ENCODE results near the gene JAG2. TPM values are rescaled to one million over a fixed set of nuclear protein-coding genes. Genes with fewer than 3 reads are reported as not detected.

The JAG2 gene
- total RNA-seq, 1 experiment from 2014 or later: 43.7 TPM

DNA sequence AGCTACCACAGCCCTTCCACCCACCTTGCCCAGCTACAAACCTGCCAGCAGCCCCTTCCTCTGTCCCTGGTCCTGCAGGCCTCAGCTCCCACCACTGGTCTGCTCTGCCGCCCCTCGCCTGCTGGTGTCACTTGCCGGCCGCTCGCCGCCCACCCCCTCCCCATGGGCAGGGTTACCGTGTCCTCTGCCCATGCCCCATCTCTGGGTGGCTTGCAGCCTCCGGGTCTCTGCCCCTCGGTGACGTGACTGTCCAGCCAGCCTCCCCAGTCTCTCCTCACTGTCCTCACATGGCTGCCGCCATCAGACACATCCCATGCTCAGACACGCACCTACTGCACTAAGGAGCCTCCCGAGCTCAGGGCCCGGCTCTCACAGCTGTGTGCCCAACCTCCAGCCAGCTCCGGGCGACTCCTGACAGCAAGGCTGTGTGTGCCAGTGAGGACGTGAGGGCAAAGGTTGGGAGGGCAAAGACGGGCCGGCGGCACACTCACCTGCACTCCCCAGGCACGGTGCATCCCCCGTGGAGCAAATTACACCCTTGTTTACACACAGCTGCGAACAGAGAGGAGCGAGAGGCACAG lies 13.4 kb downstream of the JAG2 start:
- in situ Hi-C loops (cut with HindIII; ENCODE audit: low pct_unique_long_range_greater_than_20kb, low sequenced_read_pairs): no loop called here
- POLR2A ChIA-PET: no interaction called here

GRCh38 chr14:105154476-105154871 lies 14.1 kb downstream of the JAG2 start:
- Histone ChIP-seq H3K27ac (ENCODE audit: low read length) (no peak overlapping the region), H3K36me3 (ENCODE audit: control insufficient read depth, insufficient read depth, low read length) (no peaks in the 10 kb centered on the region), H3K4me3 (ENCODE audit: low read depth in 2 of 2, low read length in 2 of 2) (no peak overlapping the region), H3K27me3 (ENCODE audit: control insufficient read depth, insufficient read depth, low read length) (no peaks in the 10 kb centered on the region), H3K9me3 (ENCODE audit: control insufficient read depth, insufficient read depth, low read depth, low read length) (no peaks in the 10 kb centered on the region), H3K4me1 (ENCODE audit: control insufficient read depth, insufficient read depth, low read length) (no peaks in the 10 kb centered on the region)
- DNase-seq (ENCODE audit: low read depth, low spot score) (no peak), ATAC-seq (0 out of 2 replicates have a peak, but pooled peaks have one; percentile 34)
- no TSS peak for BruUV-seq (replicated peaks)
- TF ChIP-seq REST (IDR thresholded peaks at IDR 0.05; ENCODE audit: insufficient read depth in 1 of 2, low read depth in 2 of 2, low read length in 1 of 2): no peak
- no peak for TF ChIP-seq SIN3A (IDR thresholded peaks at IDR 0.05; ENCODE audit: borderline replicate concordance, insufficient read depth, low read depth, low read length)
- no peak for TF ChIP-seq POLR2AphosphoS5 (IDR thresholded peaks at IDR 0.05; ENCODE audit: low read depth, low read length)
- TF ChIP-seq, protein P1, sequence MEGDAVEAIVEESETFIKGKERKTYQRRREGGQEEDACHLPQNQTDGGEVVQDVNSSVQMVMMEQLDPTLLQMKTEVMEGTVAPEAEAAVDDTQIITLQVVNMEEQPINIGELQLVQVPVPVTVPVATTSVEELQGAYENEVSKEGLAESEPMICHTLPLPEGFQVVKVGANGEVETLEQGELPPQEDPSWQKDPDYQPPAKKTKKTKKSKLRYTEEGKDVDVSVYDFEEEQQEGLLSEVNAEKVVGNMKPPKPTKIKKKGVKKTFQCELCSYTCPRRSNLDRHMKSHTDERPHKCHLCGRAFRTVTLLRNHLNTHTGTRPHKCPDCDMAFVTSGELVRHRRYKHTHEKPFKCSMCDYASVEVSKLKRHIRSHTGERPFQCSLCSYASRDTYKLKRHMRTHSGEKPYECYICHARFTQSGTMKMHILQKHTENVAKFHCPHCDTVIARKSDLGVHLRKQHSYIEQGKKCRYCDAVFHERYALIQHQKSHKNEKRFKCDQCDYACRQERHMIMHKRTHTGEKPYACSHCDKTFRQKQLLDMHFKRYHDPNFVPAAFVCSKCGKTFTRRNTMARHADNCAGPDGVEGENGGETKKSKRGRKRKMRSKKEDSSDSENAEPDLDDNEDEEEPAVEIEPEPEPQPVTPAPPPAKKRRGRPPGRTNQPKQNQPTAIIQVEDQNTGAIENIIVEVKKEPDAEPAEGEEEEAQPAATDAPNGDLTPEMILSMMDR (IDR thresholded peaks at IDR 0.05): no peak
- no peak for TF ChIP-seq TCF7L2 (IDR thresholded peaks at IDR 0.05; ENCODE audit: low read depth, low read length)
- in situ Hi-C loops (cut with HindIII; ENCODE audit: low pct_unique_long_range_greater_than_20kb, low sequenced_read_pairs) (no loop called here), intact Hi-C loops (cut with micrococcal nuclease; ENCODE audit: unreplicated experiment) (no loop called here)
- ChIA-PET CTCF (interaction anchor here (1.1 kb wide), 1 partner anchor 64 kb away, joined by 5 read pairs; no protein-coding TSS in a partner anchor), POLR2A (no interaction called here)

More for the DNA sequence above, 13.4 kb downstream of the JAG2 start:
- DNase-seq (ENCODE audit: low read depth, low spot score) (no peak), ATAC-seq (no peak)
- H3K9me3 ChIP-seq (ENCODE audit: control insufficient read depth, insufficient read depth, low read depth, low read length): no peaks in the 10 kb centered on the region
- H3K27me3 ChIP-seq (ENCODE audit: control insufficient read depth, insufficient read depth, low read length): no peaks in the 10 kb centered on the region
- BruUV-seq (replicated peaks): no TSS peak
- CTCF ChIA-PET: interaction anchor here (1.1 kb wide), 1 partner anchor 65 kb away, joined by 5 read pairs; no protein-coding TSS in a partner anchor
- no peaks in the 10 kb centered on the region for H3K4me1 ChIP-seq (ENCODE audit: control insufficient read depth, insufficient read depth, low read length)
- no peak for TF ChIP-seq SIN3A (IDR thresholded peaks at IDR 0.05; ENCODE audit: borderline replicate concordance, insufficient read depth, low read depth, low read length)
- intact Hi-C loops (cut with micrococcal nuclease; ENCODE audit: unreplicated experiment): no loop called here
- H3K27ac ChIP-seq (ENCODE audit: low read length): no peak overlapping the region
- H3K4me3 ChIP-seq (ENCODE audit: low read depth in 2 of 2, low read length in 2 of 2): no peak overlapping the region
- H3K36me3 ChIP-seq (ENCODE audit: control insufficient read depth, insufficient read depth, low read length): no peaks in the 10 kb centered on the region

GRCh38 chr14:105153739-105154475 lies 14.7 kb downstream of the JAG2 start:
- intact Hi-C loops (cut with micrococcal nuclease; ENCODE audit: unreplicated experiment) (no loop called here), in situ Hi-C loops (cut with HindIII; ENCODE audit: low pct_unique_long_range_greater_than_20kb, low sequenced_read_pairs) (no loop called here)
- CTCF ChIA-PET: interaction anchor here (1.1 kb wide), 1 partner anchor 63 kb away, joined by 5 read pairs; no protein-coding TSS in a partner anchor
- Histone ChIP-seq H3K27ac (ENCODE audit: low read length) (no peak overlapping the region), H3K4me1 (ENCODE audit: control insufficient read depth, insufficient read depth, low read length) (no peaks in the 10 kb centered on the region), H3K27me3 (ENCODE audit: control insufficient read depth, insufficient read depth, low read length) (no peaks in the 10 kb centered on the region), H3K4me3 (ENCODE audit: low read depth in 2 of 2, low read length in 2 of 2) (no peak overlapping the region), H3K36me3 (ENCODE audit: control insufficient read depth, insufficient read depth, low read length) (no peaks in the 10 kb centered on the region), H3K9me3 (ENCODE audit: control insufficient read depth, insufficient read depth, low read depth, low read length) (no peaks in the 10 kb centered on the region)
- ATAC-seq (no peak), DNase-seq (ENCODE audit: low read depth, low spot score) (no peak)
- POLR2A ChIA-PET: no interaction called here
- BruUV-seq (replicated peaks): no TSS peak
- TF ChIP-seq SIN3A (IDR thresholded peaks at IDR 0.05; ENCODE audit: borderline replicate concordance, insufficient read depth, low read depth, low read length): no peak
- TF ChIP-seq, protein P1 (IDR thresholded peaks at IDR 0.05): no peak
- TF ChIP-seq POLR2AphosphoS5 (IDR thresholded peaks at IDR 0.05; ENCODE audit: low read depth, low read length): no peak
- TF ChIP-seq REST (IDR thresholded peaks at IDR 0.05; ENCODE audit: insufficient read depth in 1 of 2, low read depth in 2 of 2, low read length in 1 of 2): no peak
- TF ChIP-seq TCF7L2 (IDR thresholded peaks at IDR 0.05; ENCODE audit: low read depth, low read length): no peak

Data from Panc1 (cell line).